ENCODE data around the gene IL1F10. TPM values are rescaled to one million over a fixed set of nuclear protein-coding genes. Genes with fewer than 3 reads are reported as not detected.

IL1F10 gene
- total and polyA plus RNA-seq, 2 of the 8 experiments (the other 6 are each of a cell fraction or from before 2014, with no cell fraction given), result not detected

GRCh38 chr2:113104054-113104611 is 36.4 kb downstream of the IL1F10 start (continued):
- no peak for TF ChIP-seq CTCF (IDR thresholded peaks at IDR 0.05; ENCODE audit: control extremely low read depth in 1 of 3, insufficient read depth in 1 of 3, low read depth in 1 of 3, low read length in 3 of 3)
- TF ChIP-seq POU5F1 (IDR thresholded peaks at IDR 0.05; ENCODE audit: low read depth, low read length), result no peak
